KMS-11 (cell line): ENCODE results near the gene EIF5A.

ENCODE experiments used
- H2AFZ ChIP-seq: fragments of 200-600 bp; sonication (generic); 2 replicates; pipeline ENCODE4 v1.6.1; 2016; ENCODE audit warnings: antibody characterized with exemption, mixed run types, low read depth
- H3K27ac ChIP-seq: fragments of 200-600 bp; sonication (generic); 2 replicates; pipeline ENCODE4 v1.6.1; 2016; ENCODE audit warnings: mild to moderate bottlenecking, mixed run types
- H3K27me3 ChIP-seq: fragments of 200-600 bp; sonication (generic); 2 replicates; pipeline ENCODE4 v1.6.1; 2017; ENCODE audit warnings: mild to moderate bottlenecking, low read depth, mixed run types, moderate library complexity; ENCODE audit not compliant: insufficient read depth
- H3K36me3 ChIP-seq: fragments of 200-600 bp; sonication (generic); 2 replicates; pipeline ENCODE4 v1.6.1; 2017; ENCODE audit warnings: mild to moderate bottlenecking, mixed run types; ENCODE audit not compliant: insufficient read depth
- H3K4me1 ChIP-seq: fragments of 200-600 bp; sonication (generic); 2 replicates; pipeline ENCODE4 v1.6.1; 2016; ENCODE audit warnings: mild to moderate bottlenecking, low read depth, mixed run types; ENCODE audit not compliant: poor library complexity, severe bottlenecking
- H3K4me2 ChIP-seq: fragments of 200-600 bp; sonication (generic); 2 replicates; pipeline ENCODE4 v1.7.0; 2016; ENCODE audit warnings: mild to moderate bottlenecking, mixed run types
- H3K4me3 ChIP-seq: fragments of 200-600 bp; sonication (generic); IDR thresholded peaks from 2 replicates; pipeline ENCODE4 v1.6.1; 2017; ENCODE audit warnings: low read depth, low read length, mixed read lengths; ENCODE audit not compliant: insufficient read depth
- H3K79me2 ChIP-seq: fragments of 200-600 bp; sonication (generic); 2 replicates; pipeline ENCODE4 v1.6.1; 2016; ENCODE audit warnings: low read depth, mixed run types; ENCODE audit not compliant: insufficient read depth
- H3K9ac ChIP-seq: fragments of 200-600 bp; sonication (generic); 2 replicates; pipeline ENCODE4 v1.6.1; 2016; ENCODE audit warnings: mild to moderate bottlenecking, mixed run types
- H4K20me1 ChIP-seq: fragments of 200-600 bp; sonication (generic); 2 replicates; pipeline ENCODE4 v1.6.1; 2016; ENCODE audit warnings: mild to moderate bottlenecking, mixed run types; ENCODE audit not compliant: insufficient read depth
- TF ChIP-seq, protein P1 (sequence below): fragments of 200-600 bp; sonication (generic); conservative IDR thresholded peaks from 2 replicates; pipeline ENCODE4 v1.6.1; 2017; ENCODE audit warnings: low read depth, mild to moderate bottlenecking, antibody characterized with exemption, low read length, moderate library complexity, mixed read lengths

EIF5A gene

DNA sequence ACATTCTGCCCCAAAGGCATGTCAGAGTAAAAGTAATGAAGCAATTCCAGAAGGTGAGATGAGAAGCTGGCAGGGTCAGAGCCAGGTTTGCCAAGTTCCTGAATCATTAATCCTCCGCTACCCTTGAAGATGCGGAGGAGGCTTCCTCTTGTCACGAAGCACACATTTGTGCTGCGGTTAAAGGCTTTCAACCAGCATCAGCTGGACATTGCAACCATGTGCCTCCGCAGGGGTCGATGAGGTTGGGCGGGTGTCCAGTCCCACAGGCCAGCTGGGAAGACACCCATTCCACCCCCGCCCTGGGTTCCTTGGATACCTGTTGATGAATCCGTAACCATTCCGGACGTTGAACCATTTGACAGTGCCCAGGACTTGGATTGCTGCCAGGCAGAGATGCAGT, 14.3 kb upstream of the EIF5A start:
- Histone ChIP-seq H3K36me3 (no peaks in the 10 kb centered on the region), H3K27me3 (0 out of 2 replicates have a peak, but pooled peaks cover 2% of the 10 kb centered on the region), H3K27ac (no peak overlapping the region), H3K79me2 (no peaks in the 10 kb centered on the region), H2AFZ (no peak overlapping the region), H4K20me1 (no peaks in the 10 kb centered on the region), H3K9ac (no peak overlapping the region), H3K4me1 (no peaks in the 10 kb centered on the region), H3K4me3 (no peak overlapping the region), H3K4me2 (no peak overlapping the region)
- TF ChIP-seq, protein P1, sequence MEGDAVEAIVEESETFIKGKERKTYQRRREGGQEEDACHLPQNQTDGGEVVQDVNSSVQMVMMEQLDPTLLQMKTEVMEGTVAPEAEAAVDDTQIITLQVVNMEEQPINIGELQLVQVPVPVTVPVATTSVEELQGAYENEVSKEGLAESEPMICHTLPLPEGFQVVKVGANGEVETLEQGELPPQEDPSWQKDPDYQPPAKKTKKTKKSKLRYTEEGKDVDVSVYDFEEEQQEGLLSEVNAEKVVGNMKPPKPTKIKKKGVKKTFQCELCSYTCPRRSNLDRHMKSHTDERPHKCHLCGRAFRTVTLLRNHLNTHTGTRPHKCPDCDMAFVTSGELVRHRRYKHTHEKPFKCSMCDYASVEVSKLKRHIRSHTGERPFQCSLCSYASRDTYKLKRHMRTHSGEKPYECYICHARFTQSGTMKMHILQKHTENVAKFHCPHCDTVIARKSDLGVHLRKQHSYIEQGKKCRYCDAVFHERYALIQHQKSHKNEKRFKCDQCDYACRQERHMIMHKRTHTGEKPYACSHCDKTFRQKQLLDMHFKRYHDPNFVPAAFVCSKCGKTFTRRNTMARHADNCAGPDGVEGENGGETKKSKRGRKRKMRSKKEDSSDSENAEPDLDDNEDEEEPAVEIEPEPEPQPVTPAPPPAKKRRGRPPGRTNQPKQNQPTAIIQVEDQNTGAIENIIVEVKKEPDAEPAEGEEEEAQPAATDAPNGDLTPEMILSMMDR, result no peak

DNA sequence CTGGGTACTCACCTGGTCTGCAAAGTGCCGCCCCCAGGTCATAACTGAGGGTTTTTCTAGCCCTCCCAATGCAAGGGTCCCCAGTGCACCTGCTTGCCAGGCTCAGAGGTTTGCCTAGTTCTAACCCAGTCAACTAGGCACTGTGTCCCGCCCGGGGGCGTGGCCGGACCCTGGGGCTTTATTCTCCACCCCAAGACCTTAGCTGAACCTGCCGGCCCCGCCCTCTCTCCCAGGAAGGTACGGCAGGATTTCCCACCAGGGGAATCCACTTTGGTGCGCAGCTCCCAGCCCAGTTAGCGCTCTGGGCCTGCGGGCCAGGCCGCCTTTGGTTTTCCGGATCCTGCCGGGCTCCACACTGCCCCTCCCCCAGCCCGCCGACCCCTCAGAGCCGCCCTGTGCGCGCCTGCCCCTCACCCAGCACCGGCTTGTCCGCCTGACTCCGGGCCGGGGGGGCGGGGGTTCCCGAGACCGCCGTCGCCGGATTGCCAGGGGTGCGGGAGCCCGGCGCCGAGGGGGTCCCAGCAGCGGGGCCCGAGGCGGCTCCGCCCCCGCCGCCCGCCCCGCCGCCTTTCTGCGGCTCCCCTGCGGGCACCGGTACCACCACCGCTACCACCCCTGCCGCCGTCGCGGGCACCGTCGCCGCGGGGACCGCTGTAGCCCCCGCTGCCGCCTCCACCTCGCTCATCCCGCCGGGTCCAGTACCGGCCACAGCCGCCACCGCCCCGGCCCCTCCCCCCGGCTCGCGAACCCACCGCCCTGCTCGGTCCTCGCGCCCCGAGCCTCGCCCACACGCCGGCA, 13.4 kb upstream of the EIF5A start:
- Histone ChIP-seq H4K20me1 (no peaks in the 10 kb centered on the region), H2AFZ (no peak overlapping the region), H3K4me3 (no peak overlapping the region), H3K79me2 (no peaks in the 10 kb centered on the region), H3K4me1 (no peaks in the 10 kb centered on the region), H3K9ac (no peak overlapping the region), H3K4me2 (no peak overlapping the region), H3K27me3 (0 out of 2 replicates have a peak, but pooled peaks cover 2% of the 10 kb centered on the region), H3K27ac (no peak overlapping the region), H3K36me3 (no peaks in the 10 kb centered on the region)
- TF ChIP-seq, protein P1, result no peak

DNA sequence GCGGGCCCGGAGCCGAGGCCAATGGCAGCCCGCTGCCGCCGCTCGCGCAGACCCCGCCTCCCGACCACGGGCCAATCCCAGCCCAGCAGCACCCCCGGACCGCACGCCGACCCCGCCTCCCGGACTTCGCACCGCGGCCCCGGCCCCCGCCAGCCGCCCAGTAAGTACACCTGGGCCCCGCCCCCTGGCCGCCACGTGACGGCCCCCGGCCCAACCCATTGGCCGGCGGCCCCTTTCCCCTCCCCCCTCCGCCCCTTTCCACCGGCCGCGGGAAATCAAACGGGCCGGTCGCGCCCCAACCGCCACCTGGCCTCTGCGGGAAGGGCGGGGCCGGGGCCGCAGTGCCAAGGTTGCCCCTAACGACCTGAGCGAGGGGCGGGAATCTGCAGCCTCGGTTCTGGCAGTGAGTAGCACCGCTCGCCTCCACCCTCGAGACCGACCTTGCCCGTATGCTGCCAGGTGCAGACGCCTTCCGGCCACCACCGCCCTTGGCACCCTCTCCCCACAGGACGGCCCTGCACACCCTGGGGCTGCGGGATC, 12.7 kb upstream of the EIF5A start, which contains the start of gene YBX2:
Gene YBX2 (minus strand): TSS at position 26 of the 540 bp plus-strand sequence. CDS start 139 bp downstream, outside the sequence.
- Histone ChIP-seq H4K20me1 (no peaks in the 10 kb centered on the region), H3K4me1 (no peaks in the 10 kb centered on the region), H2AFZ (no peak within 1 kb of the TSS; the same call in 1 of the 2 replicates), H3K36me3 (no peaks in the 10 kb centered on the region), H3K9ac (no peak within 1 kb of the TSS), H3K27me3 (0 out of 2 replicates have a peak, but pooled peaks cover 2% of the 10 kb centered on the region), H3K4me2 (no peak within 1 kb of the TSS), H3K27ac (no peak within 1 kb of the TSS), H3K4me3 (no peak within 1 kb of the TSS), H3K79me2 (no peaks in the 10 kb centered on the region)
- TF ChIP-seq, protein P1, result no peak

DNA sequence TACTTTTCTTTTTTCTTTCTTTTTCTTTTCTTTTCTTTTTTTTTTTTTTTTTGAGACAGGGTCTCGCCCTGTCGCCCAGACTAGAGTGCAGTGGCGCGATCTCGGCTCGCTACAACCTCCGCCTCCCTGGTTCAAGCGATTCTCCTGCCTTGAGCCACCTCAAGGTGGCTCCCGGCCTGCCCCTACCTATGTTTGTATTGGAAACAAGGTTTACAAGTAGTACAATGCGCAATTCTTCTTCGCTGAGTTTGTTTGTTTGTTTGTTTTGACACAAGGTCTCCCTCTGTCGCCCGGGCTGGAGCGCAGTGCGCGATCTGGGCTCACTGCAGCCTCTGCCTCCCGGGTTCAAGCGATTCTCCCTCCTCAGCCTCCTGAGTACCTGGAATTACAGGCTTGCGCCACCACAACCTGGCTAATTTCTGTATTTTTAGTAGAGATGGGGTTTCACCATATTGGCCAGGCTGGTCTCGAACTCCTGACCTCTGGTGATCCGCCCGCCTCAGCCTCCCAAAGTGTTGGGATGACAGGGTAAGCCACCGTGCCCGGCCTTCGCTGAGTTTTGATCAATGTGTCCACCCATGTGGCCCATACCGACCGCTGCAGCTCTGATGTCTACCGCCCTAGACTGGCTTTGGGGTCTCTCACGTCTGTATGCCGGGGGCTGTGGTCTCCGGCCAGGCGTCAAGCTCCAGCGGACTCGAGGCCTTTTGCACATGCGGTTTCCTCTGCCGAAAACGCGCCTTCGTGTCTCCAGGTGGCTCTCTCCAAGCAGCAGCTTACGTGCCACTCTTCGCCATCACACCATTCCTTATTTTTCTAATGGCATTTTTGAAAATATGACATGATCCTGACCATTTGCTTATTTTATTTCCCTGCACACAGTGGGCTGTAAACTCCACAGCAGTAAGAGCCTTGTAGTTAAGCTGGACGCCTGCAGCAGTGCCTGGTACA, 11.9 kb upstream of the EIF5A start:
- Histone ChIP-seq H3K9ac (no peak overlapping the region), H3K27me3 (0 out of 2 replicates have a peak, but pooled peaks cover 2% of the 10 kb centered on the region)

More for the DNA sequence above, 11.9 kb upstream of the EIF5A start:
- no peaks in the 10 kb centered on the region for H3K79me2 ChIP-seq
- no peaks in the 10 kb centered on the region for H3K36me3 ChIP-seq
- H3K4me3 ChIP-seq, result no peak overlapping the region
- H3K27ac ChIP-seq, result no peak overlapping the region
- no peaks in the 10 kb centered on the region for H4K20me1 ChIP-seq
- no peaks in the 10 kb centered on the region for H3K4me1 ChIP-seq
- H2AFZ ChIP-seq, result peak overlapping the region; percentile 34; the same call in 1 of the 2 replicates
- H3K4me2 ChIP-seq, result no peak overlapping the region
- TF ChIP-seq, protein P1, result no peak
